SK-N-SH (cell line): Measurements from ENCODE around the gene MRGPRG. TPM values are rescaled to one million over a fixed set of nuclear protein-coding genes. Genes with fewer than 3 reads are reported as not detected.
A peak's percentile ranks its signal among the peaks of the same experiment; 100 is the strongest.

Source experiments
- CTCF ChIA-PET: fragments of 300-600, 350-600 bp; formaldehyde crosslinking; extraction: SDS; loops from one replicate; lab custom pipeline; 2021; lab: Yijun Ruan, JAX
- POLR2A ChIA-PET: fragments of 350-600 bp; sonication (Branson Sonifier 250); formaldehyde crosslinking; extraction: SDS; loops from one replicate; lab custom pipeline; 2020; ENCODE audit warnings: antibody characterized with exemption, inconsistent platforms; lab: Yijun Ruan, JAX
- DNase-seq: peaks from one replicate; pipeline ENCODE4 v3.0.0; 2012
- H2AFZ ChIP-seq: fragments of 200-600 bp; sonication (generic); 2 replicates; pipeline ENCODE4 v1.8.1; 2016; ENCODE audit warnings: antibody characterized with exemption, mild to moderate bottlenecking, low read depth
- H3F3A ChIP-seq: fragments of 200-600 bp; sonication (generic); replicated peaks from 2 replicates; pipeline ENCODE3; 2016; ENCODE audit warnings: antibody characterized with exemption, mild to moderate bottlenecking; ENCODE audit not compliant: insufficient read depth
- H3K27ac ChIP-seq, 2 experiments: fragments of 200-500 bp in 1 of 2; fragments of 200-600 bp in 1 of 2; sonication (Bioruptor generic) in 1 of 2; sonication (generic), shearing (Covaris generic) in 1 of 2; 2 replicates each; pipeline versions ENCODE4 v1.5.1 to v1.6.1; 2014 to 2016; ENCODE audit warnings: low read depth in 2 of 2, inconsistent platforms in 1 of 2, low read length in 1 of 2, mild to moderate bottlenecking in 1 of 2, mixed read lengths in 1 of 2
- H3K27me3 ChIP-seq: fragments of 200-600 bp; sonication (generic), shearing (Covaris generic); 2 replicates; pipeline ENCODE4 v1.6.1; 2016; ENCODE audit warnings: mixed run types; ENCODE audit not compliant: insufficient read depth
- H3K36me3 ChIP-seq, 2 experiments: fragments of 200-500 bp in 1 of 2; fragments of 200-600 bp in 1 of 2; sonication (Bioruptor generic) in 1 of 2; sonication (generic) in 1 of 2; replicated peaks in 1 of 2; 2 replicates each; pipeline versions ENCODE3 to v1.5.1; 2014 to 2016; ENCODE audit warnings: low read length in 1 of 2, mild to moderate bottlenecking in 1 of 2; ENCODE audit not compliant: insufficient read depth in 2 of 2, control insufficient read depth in 1 of 2
- H3K4me1 ChIP-seq, 2 experiments: fragments of 200-500 bp in 1 of 2; fragments of 200-600 bp in 1 of 2; sonication (Bioruptor generic) in 1 of 2; sonication (generic), shearing (Covaris generic) in 1 of 2; 2 replicates each; pipeline versions ENCODE4 v1.5.1 to v1.6.1; 2014 to 2016; ENCODE audit warnings: low read depth in 1 of 2, low read length in 1 of 2, mixed run types in 1 of 2; ENCODE audit not compliant: insufficient read depth in 2 of 2, control insufficient read depth in 1 of 2
- H3K4me2 ChIP-seq: fragments of 200-600 bp; sonication (generic), shearing (Covaris generic); 2 replicates; pipeline ENCODE4 v1.6.1; 2017; ENCODE audit warnings: mixed run types
- H3K4me3 ChIP-seq, 2 experiments: fragments of 200-500 bp in 1 of 2; fragments of 200-600 bp in 1 of 2; sonication (Bioruptor generic) in 1 of 2; sonication (generic), shearing (Covaris generic) in 1 of 2; 2 replicates each; pipeline versions ENCODE4 v1.5.1 to v1.8.1; 2014 to 2016; ENCODE audit warnings: low read depth in 2 of 2, inconsistent platforms in 1 of 2, low read length in 1 of 2, mild to moderate bottlenecking in 1 of 2, mixed read lengths in 1 of 2, moderate library complexity in 1 of 2
- H3K79me2 ChIP-seq: fragments of 200-600 bp; sonication (generic); 2 replicates; pipeline ENCODE4 v1.8.1; 2017; ENCODE audit warnings: mild to moderate bottlenecking; ENCODE audit not compliant: insufficient read depth
- H3K9ac ChIP-seq: fragments of 200-600 bp; sonication (generic); 2 replicates; pipeline ENCODE4 v1.6.1; 2017; ENCODE audit warnings: mixed run types
- H3K9me2 ChIP-seq: fragments of 200-600 bp; sonication (generic); 2 replicates; pipeline ENCODE4 v1.6.1; 2017; ENCODE audit warnings: mixed run types
- H3K9me3 ChIP-seq: fragments of 200-600 bp; sonication (generic); 2 replicates; pipeline ENCODE4 v1.6.1; 2017; ENCODE audit warnings: mixed run types, mild to moderate bottlenecking, moderate library complexity
- H4K20me1 ChIP-seq: fragments of 200-600 bp; sonication (generic); 2 replicates; pipeline ENCODE4 v1.6.1; 2017; ENCODE audit warnings: mild to moderate bottlenecking, mixed run types; ENCODE audit not compliant: insufficient read depth
- EZH2phosphoT487 ChIP-seq: fragments of 200-600 bp; sonication (generic); IDR thresholded peaks from 2 replicates; pipeline ENCODE4 v1.6.1; 2017; ENCODE audit warnings: low read depth, mixed run types, mild to moderate bottlenecking, antibody characterized with exemption, moderate library complexity, borderline replicate concordance
- FOSL2 ChIP-seq: IDR thresholded peaks from 2 replicates; pipeline ENCODE4 v1.4.0; 2012; ENCODE audit warnings: low read depth, mild to moderate bottlenecking, moderate library complexity, borderline replicate concordance
- FOXJ3 ChIP-seq: sonication (generic); formaldehyde crosslinking; IDR thresholded peaks from 2 replicates; pipeline ENCODE4 v1.5.1; 2020; ENCODE audit warnings: mild to moderate bottlenecking, missing genetic modification reagents
- GABPA ChIP-seq: IDR thresholded peaks from 2 replicates; pipeline ENCODE4 v1.4.0; 2012; ENCODE audit warnings: low read depth, mild to moderate bottlenecking
- IRF3 ChIP-seq: fragments of 150-350 bp; IDR thresholded peaks from 2 replicates; pipeline ENCODE4 v1.6.1; 2016; ENCODE audit warnings: mild to moderate bottlenecking, low read depth, low read length
- JUND ChIP-seq: IDR thresholded peaks from 2 replicates; pipeline ENCODE4 v1.4.0; 2012
- NFIC ChIP-seq: IDR thresholded peaks from 2 replicates; pipeline ENCODE4 v1.4.0; 2012; ENCODE audit warnings: borderline replicate concordance
- PBX3 ChIP-seq: IDR thresholded peaks from 2 replicates; pipeline ENCODE4; 2012
- RCOR1 ChIP-seq: fragments of 150-350 bp; IDR thresholded peaks from 2 replicates; pipeline ENCODE4 v1.6.1; 2017; ENCODE audit warnings: antibody characterized with exemption, low read length
- RXRA ChIP-seq: IDR thresholded peaks from 2 replicates; pipeline ENCODE4 v1.4.0; 2012; ENCODE audit warnings: low read depth, mild to moderate bottlenecking, borderline replicate concordance
- USF2 ChIP-seq: fragments of 150-350 bp; IDR thresholded peaks from 2 replicates; pipeline ENCODE4 v1.6.1; 2017; ENCODE audit warnings: antibody characterized with exemption, low read length, low read depth, borderline replicate concordance
- YY1 ChIP-seq: IDR thresholded peaks from 2 replicates; pipeline ENCODE4 v1.4.0; 2012; ENCODE audit warnings: low read depth, mild to moderate bottlenecking
- WGBS: methylation state at CpG from one replicate; pipeline ENCODE4 v1.1.6; 2017; ENCODE audit warnings: low lambda C conversion rate; 5-methylcytosine and 5-hydroxymethylcytosine counted together
- polyA plus RNA-seq, 3 experiments: library from polyadenylated mRNA; depleted of rRNA; stranded (reverse); fragments of >200 nt; gene quantifications; 2 replicates each; pipeline ENCODE4 v1.2.3, GENCODE V29; 2012

The MRGPRG gene
- polyA plus RNA-seq, 1 of the 3 experiments (the other 2 are of a cell fraction) = not detected

GRCh38 chr11:3199537-3200295 is 18.9 kb downstream of the MRGPRG start:
- H3K9me3 ChIP-seq = no peaks in the 10 kb centered on the region
- POLR2A ChIA-PET = interaction anchor here (0.6 kb wide), 1 partner anchor 53 kb away, joined by 3 read pairs; no protein-coding TSS in a partner anchor
- WGBS = 65% methylated on average over 15 of the region's 19 CpGs
- CTCF ChIA-PET = interaction anchor here (1.5 to 1.7 kb wide), 2 partner anchors 17 to 108 kb away, joined by 4 to 7 read pairs; no protein-coding TSS in a partner anchor
- H3K27me3 ChIP-seq = peaks cover 25% of the 10 kb centered on the region
- H3K4me1 ChIP-seq = peaks cover 0 to 32% of the 10 kb centered on the region in 2 experiments; a peak in 1 of 4 replicates
- TF ChIP-seq IRF3 = no peak
- TF ChIP-seq JUND = no peak
- TF ChIP-seq USF2 = no peak
- TF ChIP-seq RCOR1 = no peak
- TF ChIP-seq RXRA = no peak
- TF ChIP-seq EZH2phosphoT487 = no peak
- TF ChIP-seq GABPA = no peak
- no peak for TF ChIP-seq FOSL2
- no peak for TF ChIP-seq PBX3
- TF ChIP-seq YY1 = no peak
- no peak for TF ChIP-seq NFIC
- TF ChIP-seq FOXJ3 (CRISPR knock-in tag) = no peak
- H4K20me1 ChIP-seq = no peaks in the 10 kb centered on the region
- peak; percentile 27 for DNase-seq
- H3K36me3 ChIP-seq = no peaks in the 10 kb centered on the region
- no peak overlapping the region for H3K4me3 ChIP-seq
- H3K4me2 ChIP-seq = no peak overlapping the region
- no peaks in the 10 kb centered on the region for H3K9me2 ChIP-seq
- no peak overlapping the region for H3K9ac ChIP-seq
- H3K79me2 ChIP-seq = no peaks in the 10 kb centered on the region
- no peaks in the 10 kb centered on the region for H3F3A ChIP-seq
- H3K27ac ChIP-seq = no peak overlapping the region
- no peak overlapping the region for H2AFZ ChIP-seq

GRCh38 chr11:3198815-3199214 is 19.8 kb downstream of the MRGPRG start:
- WGBS = 65% methylated on average over 15 of the region's 15 CpGs

More at GRCh38 chr11:3198815-3199214, 19.8 kb downstream of the MRGPRG start:
- Histone ChIP-seq H3K9me3 (no peaks in the 10 kb centered on the region), H4K20me1 (no peaks in the 10 kb centered on the region), H3K4me3 (no peak overlapping the region), H3K9ac (no peak overlapping the region), H3F3A (no peaks in the 10 kb centered on the region), H3K4me1 (peaks cover 0 to 29% of the 10 kb centered on the region in 2 experiments; a peak in 1 of 4 replicates), H2AFZ (no peak overlapping the region), H3K36me3 (no peaks in the 10 kb centered on the region), H3K9me2 (no peaks in the 10 kb centered on the region), H3K27me3 (peaks cover 22% of the 10 kb centered on the region), H3K27ac (no peak overlapping the region), H3K4me2 (no peak overlapping the region), H3K79me2 (no peaks in the 10 kb centered on the region)
- ChIA-PET POLR2A (interaction anchor here (0.6 kb wide), 1 partner anchor 52 kb away, joined by 3 read pairs; no protein-coding TSS in a partner anchor), CTCF (interaction anchor here (1.0 to 2.4 kb wide), 4 partner anchors 18 to 162 kb away, joined by 3 to 7 read pairs (median 5); no protein-coding TSS in a partner anchor)
- DNase-seq = no peak
- no peak for TF ChIP-seq JUND
